GM12878 (cell line): Measurements from ENCODE around the gene PIM2. TPM values are rescaled to one million over a fixed set of nuclear protein-coding genes. Genes with fewer than 3 reads are reported as not detected.

Source experiments
- ATAC-seq: fragments of 200-7000 bp; cut with Tn5 transposase; 3 replicates; pipeline ENCODE4 v1.9.1; 2020; ENCODE audit warnings: mild to moderate bottlenecking, moderate library complexity
- BruUV-seq: library from RNA; stranded (reverse); fragments of 400-500 nt; replicated peaks from 2 replicates; lab custom pipeline; 2021; lab: Mats Ljungman, UMichigan
- CTCF ChIA-PET: fragments of 300-600 bp; sonication (Branson Sonifier 250); formaldehyde crosslinking; extraction: SDS; loops from one replicate; lab custom pipeline; 2021; ENCODE audit warnings: inconsistent platforms; lab: Yijun Ruan, JAX
- POLR2A ChIA-PET: fragments of 350-600 bp; formaldehyde crosslinking; extraction: SDS; loops from one replicate; lab custom pipeline; 2021; ENCODE audit warnings: inconsistent platforms; lab: Charles Lee
- RAD21 ChIA-PET: fragments of 300-600 bp; sonication (Branson Sonifier 250); formaldehyde crosslinking; loops from one replicate; lab custom pipeline; 2023; ENCODE audit warnings: antibody characterized with exemption; ENCODE audit not compliant: unreplicated experiment; lab: Charles Lee
- SMC1A ChIA-PET: fragments of 300-600 bp; sonication (Branson Sonifier 250); formaldehyde crosslinking; loops from one replicate; lab custom pipeline; 2023; ENCODE audit not compliant: unreplicated experiment, uncharacterized antibody; lab: Charles Lee
- DNase-seq: peaks from one replicate; pipeline ENCODE4 v3.0.0-alpha.2; 2011; ENCODE audit warnings: low read depth, low spot score
- FAIRE-seq: peaks from 3 replicates; lab custom pipeline; 2011; peaks lifted over from hg19 to GRCh38; lab: Jason Lieb, UNC
- H2AFZ ChIP-seq: 2 replicates; pipeline ENCODE4 v1.6.0; 2011; ENCODE audit warnings: low read depth, low read length, control low read depth; ENCODE audit not compliant: control insufficient read depth
- H3K27ac ChIP-seq: 2 replicates; pipeline ENCODE4 v1.5.1; 2011; ENCODE audit warnings: control low read depth; ENCODE audit not compliant: control insufficient read depth, insufficient read depth
- H3K27me3 ChIP-seq, 2 experiments: replicated peaks in 1 of 2; 2 replicates each; pipeline versions ENCODE4 v1.6.0 to v1.6.1; 2011; ENCODE audit warnings: low read length in 1 of 2; ENCODE audit not compliant: control insufficient read depth in 2 of 2, insufficient read depth in 2 of 2
- H3K36me3 ChIP-seq, 2 experiments: 2 replicates each; pipeline ENCODE4 v1.5.1; 2011; ENCODE audit warnings: low read length in 1 of 2; ENCODE audit not compliant: control insufficient read depth in 2 of 2, insufficient read depth in 2 of 2
- H3K4me1 ChIP-seq: 2 replicates; pipeline ENCODE4 v1.6.1; 2011; ENCODE audit warnings: mild to moderate bottlenecking, low read length, moderate library complexity, mixed read lengths; ENCODE audit not compliant: control insufficient read depth, insufficient read depth
- H3K4me2 ChIP-seq: 2 replicates; pipeline ENCODE4 v1.6.0; 2011; ENCODE audit warnings: control low read depth; ENCODE audit not compliant: control insufficient read depth, insufficient read depth
- H3K4me3 ChIP-seq: fragments of 200-600 bp; sonication (generic); 2 replicates; pipeline ENCODE4 v1.5.1; 2016
- H3K79me2 ChIP-seq: 2 replicates; pipeline ENCODE4 v1.6.0; 2011; ENCODE audit warnings: low read length; ENCODE audit not compliant: control insufficient read depth, insufficient read depth
- H3K9ac ChIP-seq: 2 replicates; pipeline ENCODE4 v1.8.0; 2011; ENCODE audit warnings: low read length, control low read depth, mixed read lengths; ENCODE audit not compliant: control insufficient read depth, insufficient read depth
- H3K9me3 ChIP-seq: replicated peaks from 3 replicates; pipeline ENCODE4 v1.5.1; 2011; ENCODE audit warnings: mild to moderate bottlenecking, low read length; ENCODE audit not compliant: control insufficient read depth, insufficient read depth
- H4K20me1 ChIP-seq: 2 replicates; pipeline ENCODE4 v1.6.0; 2011; ENCODE audit not compliant: control insufficient read depth, insufficient read depth
- EZH2 ChIP-seq: IDR thresholded peaks from 2 replicates; pipeline ENCODE4 v1.6.1; 2012; ENCODE audit warnings: low read depth, mild to moderate bottlenecking, control low read depth, inconsistent platforms, low read length, borderline replicate concordance; ENCODE audit not compliant: control insufficient read depth
- HDAC6 ChIP-seq: fragments of 200-600 bp; sonication (generic); IDR thresholded peaks from one replicate; pipeline ENCODE4 v1.8.0; 2017; ENCODE audit warnings: antibody characterized with exemption; ENCODE audit not compliant: unreplicated experiment
- MXI1 ChIP-seq: fragments of 150-350 bp; IDR thresholded peaks from 2 replicates; pipeline ENCODE4 v1.6.1; 2011; ENCODE audit warnings: low read depth, mild to moderate bottlenecking, inconsistent platforms, low read length, improper control_type of control experiment
- TARDBP ChIP-seq: IDR thresholded peaks from 2 replicates; pipeline ENCODE4 v1.6.1; 2016; ENCODE audit warnings: borderline replicate concordance
- ZNF622 ChIP-seq: fragments of 450-650 bp; IDR thresholded peaks from 2 replicates; pipeline ENCODE4 v1.6.1; 2017; ENCODE audit warnings: mild to moderate bottlenecking, inconsistent platforms
- WGBS: methylation state at CpG from one replicate; pipeline ENCODE4 v1.1.6; 2016; ENCODE audit warnings: low lambda C conversion rate; ENCODE audit not compliant: insufficient replicate concordance, insufficient coverage; ENCODE audit errors: missing lambda C conversion rate; 5-methylcytosine and 5-hydroxymethylcytosine counted together
- in situ Hi-C: fragments of 300-500 bp; cut with MboI; formaldehyde crosslinking; loops from 9 replicates; pipeline ENCODE4 v1.14.3; 2018; ENCODE audit warnings: mixed read lengths
- intact Hi-C: fragments of 100-400 bp; cut with micrococcal nuclease; formaldehyde crosslinking; loops from one replicate; pipeline ENCODE4 v1.14.2; 2022; ENCODE audit not compliant: unreplicated experiment
- polyA plus RNA-seq, 11 experiments: library from polyadenylated mRNA; depleted of rRNA in 4 of 11; unstranded in 6 of 11; stranded (reverse) in 5 of 11; fragments of >200 nt; fragmentation: Nextera tagmentation in 4 of 11; fragmentation: Illumina TruSeq in 1 of 11; extraction: Ambion mirVana in 4 of 11; extraction: Trizol in 1 of 11; gene quantifications; 1 replicate in 1 of 11; 2 replicates in 10 of 11; pipeline versions ENCODE4 v1.2.1 to v1.2.3, GENCODE V29; 2011 to 2016; ENCODE audit warnings: inconsistent platforms in 2 of 11, missing spikeins in 2 of 11, low read depth in 1 of 11
- total RNA-seq, 4 experiments: library from RNA; depleted of rRNA in 3 of 4; stranded (reverse); fragments of >200 nt in 3 of 4; fragmentation: Illumina TruSeq in 1 of 4; extraction: Trizol in 1 of 4; gene quantifications; 2 replicates each; pipeline versions ENCODE4 v1.2.1 to v1.2.3, GENCODE V29; 2013 to 2021
- TF ChIP-seq, protein P1 (sequence below), 3 experiments: IDR thresholded peaks in 2 of 3; conservative IDR thresholded peaks in 1 of 3; 2 replicates each; pipeline ENCODE4 v1.5.1; 2011; ENCODE audit warnings: low read depth in 3 of 3, low read length in 3 of 3, mild to moderate bottlenecking in 3 of 3, control low read depth in 2 of 3, moderate library complexity in 2 of 3, inconsistent platforms in 1 of 3, mixed read lengths in 1 of 3; ENCODE audit not compliant: control insufficient read depth in 2 of 3, insufficient read depth in 1 of 3; ENCODE audit errors: extremely low read depth in 1 of 3
- TF ChIP-seq, protein P2 (sequence below): fragments of 450-650 bp; IDR thresholded peaks from 2 replicates; pipeline ENCODE4 v1.6.1; 2018; ENCODE audit warnings: borderline replicate concordance, mild to moderate bottlenecking; ENCODE audit not compliant: partially characterized antibody
- TF ChIP-seq, protein P3 (sequence below): fragments of 150-350 bp; IDR thresholded peaks from 2 replicates; pipeline ENCODE4 v1.6.1; 2014; ENCODE audit warnings: mild to moderate bottlenecking, low read depth, low read length
- TF ChIP-seq, protein P4 (sequence below): fragments of 450-650 bp; IDR thresholded peaks from 2 replicates; pipeline ENCODE4 v1.6.1; 2016; ENCODE audit warnings: mild to moderate bottlenecking, moderate library complexity, borderline replicate concordance

PIM2 gene
- total and polyA plus RNA-seq, 10 of the 15 experiments (the other 5 are each of a cell fraction or from before 2014, with no cell fraction given), result 19.2 to 96.8 (median 32.3) TPM

DNA sequence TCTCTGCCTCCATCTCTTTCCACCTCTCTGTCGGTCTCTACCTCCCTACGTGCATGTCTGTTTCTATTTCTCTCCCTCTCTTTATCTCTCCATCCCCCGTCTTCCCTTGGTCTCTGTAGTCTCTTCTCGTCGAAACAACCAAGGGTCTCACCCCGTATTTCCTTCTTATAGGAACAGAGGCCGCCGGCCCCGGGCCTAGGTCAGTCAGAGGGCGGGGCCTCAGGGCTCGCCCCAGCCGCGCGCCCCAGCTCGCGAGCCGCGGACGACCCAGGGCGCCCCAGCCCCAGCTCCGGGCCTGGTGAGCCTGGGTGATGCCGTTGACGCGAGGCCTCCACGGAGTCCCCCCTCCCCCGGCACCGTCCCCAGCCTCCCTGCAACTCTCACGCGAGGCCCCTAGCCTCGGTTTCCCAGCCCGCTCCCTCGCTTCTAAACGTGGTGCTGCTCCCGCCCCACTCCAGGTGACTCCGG, 27.9 kb downstream of the PIM2 start:
- TF ChIP-seq, protein P1, sequence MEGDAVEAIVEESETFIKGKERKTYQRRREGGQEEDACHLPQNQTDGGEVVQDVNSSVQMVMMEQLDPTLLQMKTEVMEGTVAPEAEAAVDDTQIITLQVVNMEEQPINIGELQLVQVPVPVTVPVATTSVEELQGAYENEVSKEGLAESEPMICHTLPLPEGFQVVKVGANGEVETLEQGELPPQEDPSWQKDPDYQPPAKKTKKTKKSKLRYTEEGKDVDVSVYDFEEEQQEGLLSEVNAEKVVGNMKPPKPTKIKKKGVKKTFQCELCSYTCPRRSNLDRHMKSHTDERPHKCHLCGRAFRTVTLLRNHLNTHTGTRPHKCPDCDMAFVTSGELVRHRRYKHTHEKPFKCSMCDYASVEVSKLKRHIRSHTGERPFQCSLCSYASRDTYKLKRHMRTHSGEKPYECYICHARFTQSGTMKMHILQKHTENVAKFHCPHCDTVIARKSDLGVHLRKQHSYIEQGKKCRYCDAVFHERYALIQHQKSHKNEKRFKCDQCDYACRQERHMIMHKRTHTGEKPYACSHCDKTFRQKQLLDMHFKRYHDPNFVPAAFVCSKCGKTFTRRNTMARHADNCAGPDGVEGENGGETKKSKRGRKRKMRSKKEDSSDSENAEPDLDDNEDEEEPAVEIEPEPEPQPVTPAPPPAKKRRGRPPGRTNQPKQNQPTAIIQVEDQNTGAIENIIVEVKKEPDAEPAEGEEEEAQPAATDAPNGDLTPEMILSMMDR (IDR thresholded peaks at IDR 0.05 in 2 of 3, conservative IDR thresholded peaks at IDR 0.05 in 1 of 3; ENCODE audit: control insufficient read depth in 2 of 3, extremely low read depth in 1 of 3, insufficient read depth in 1 of 3, low read depth in 3 of 3, low read length in 3 of 3), result no peak
- TF ChIP-seq, protein P2, sequence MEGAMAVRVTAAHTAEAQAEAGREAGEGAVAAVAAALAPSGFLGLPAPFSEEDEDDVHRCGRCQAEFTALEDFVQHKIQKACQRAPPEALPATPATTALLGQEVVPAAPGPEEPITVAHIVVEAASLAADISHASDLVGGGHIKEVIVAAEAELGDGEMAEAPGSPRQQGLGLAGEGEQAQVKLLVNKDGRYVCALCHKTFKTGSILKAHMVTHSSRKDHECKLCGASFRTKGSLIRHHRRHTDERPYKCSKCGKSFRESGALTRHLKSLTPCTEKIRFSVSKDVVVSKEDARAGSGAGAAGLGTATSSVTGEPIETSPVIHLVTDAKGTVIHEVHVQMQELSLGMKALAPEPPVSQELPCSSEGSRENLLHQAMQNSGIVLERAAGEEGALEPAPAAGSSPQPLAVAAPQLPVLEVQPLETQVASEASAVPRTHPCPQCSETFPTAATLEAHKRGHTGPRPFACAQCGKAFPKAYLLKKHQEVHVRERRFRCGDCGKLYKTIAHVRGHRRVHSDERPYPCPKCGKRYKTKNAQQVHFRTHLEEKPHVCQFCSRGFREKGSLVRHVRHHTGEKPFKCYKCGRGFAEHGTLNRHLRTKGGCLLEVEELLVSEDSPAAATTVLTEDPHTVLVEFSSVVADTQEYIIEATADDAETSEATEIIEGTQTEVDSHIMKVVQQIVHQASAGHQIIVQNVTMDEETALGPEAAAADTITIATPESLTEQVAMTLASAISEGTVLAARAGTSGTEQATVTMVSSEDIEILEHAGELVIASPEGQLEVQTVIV, result no peak
- TF ChIP-seq, protein P3, sequence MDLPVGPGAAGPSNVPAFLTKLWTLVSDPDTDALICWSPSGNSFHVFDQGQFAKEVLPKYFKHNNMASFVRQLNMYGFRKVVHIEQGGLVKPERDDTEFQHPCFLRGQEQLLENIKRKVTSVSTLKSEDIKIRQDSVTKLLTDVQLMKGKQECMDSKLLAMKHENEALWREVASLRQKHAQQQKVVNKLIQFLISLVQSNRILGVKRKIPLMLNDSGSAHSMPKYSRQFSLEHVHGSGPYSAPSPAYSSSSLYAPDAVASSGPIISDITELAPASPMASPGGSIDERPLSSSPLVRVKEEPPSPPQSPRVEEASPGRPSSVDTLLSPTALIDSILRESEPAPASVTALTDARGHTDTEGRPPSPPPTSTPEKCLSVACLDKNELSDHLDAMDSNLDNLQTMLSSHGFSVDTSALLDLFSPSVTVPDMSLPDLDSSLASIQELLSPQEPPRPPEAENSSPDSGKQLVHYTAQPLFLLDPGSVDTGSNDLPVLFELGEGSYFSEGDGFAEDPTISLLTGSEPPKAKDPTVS, result no peak
- TF ChIP-seq, protein P4, sequence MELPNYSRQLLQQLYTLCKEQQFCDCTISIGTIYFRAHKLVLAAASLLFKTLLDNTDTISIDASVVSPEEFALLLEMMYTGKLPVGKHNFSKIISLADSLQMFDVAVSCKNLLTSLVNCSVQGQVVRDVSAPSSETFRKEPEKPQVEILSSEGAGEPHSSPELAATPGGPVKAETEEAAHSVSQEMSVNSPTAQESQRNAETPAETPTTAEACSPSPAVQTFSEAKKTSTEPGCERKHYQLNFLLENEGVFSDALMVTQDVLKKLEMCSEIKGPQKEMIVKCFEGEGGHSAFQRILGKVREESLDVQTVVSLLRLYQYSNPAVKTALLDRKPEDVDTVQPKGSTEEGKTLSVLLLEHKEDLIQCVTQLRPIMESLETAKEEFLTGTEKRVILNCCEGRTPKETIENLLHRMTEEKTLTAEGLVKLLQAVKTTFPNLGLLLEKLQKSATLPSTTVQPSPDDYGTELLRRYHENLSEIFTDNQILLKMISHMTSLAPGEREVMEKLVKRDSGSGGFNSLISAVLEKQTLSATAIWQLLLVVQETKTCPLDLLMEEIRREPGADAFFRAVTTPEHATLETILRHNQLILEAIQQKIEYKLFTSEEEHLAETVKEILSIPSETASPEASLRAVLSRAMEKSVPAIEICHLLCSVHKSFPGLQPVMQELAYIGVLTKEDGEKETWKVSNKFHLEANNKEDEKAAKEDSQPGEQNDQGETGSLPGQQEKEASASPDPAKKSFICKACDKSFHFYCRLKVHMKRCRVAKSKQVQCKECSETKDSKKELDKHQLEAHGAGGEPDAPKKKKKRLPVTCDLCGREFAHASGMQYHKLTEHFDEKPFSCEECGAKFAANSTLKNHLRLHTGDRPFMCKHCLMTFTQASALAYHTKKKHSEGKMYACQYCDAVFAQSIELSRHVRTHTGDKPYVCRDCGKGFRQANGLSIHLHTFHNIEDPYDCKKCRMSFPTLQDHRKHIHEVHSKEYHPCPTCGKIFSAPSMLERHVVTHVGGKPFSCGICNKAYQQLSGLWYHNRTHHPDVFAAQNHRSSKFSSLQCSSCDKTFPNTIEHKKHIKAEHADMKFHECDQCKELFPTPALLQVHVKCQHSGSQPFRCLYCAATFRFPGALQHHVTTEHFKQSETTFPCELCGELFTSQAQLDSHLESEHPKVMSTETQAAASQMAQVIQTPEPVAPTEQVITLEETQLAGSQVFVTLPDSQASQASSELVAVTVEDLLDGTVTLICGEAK, result no peak
- no peak for TF ChIP-seq EZH2
- no peak for TF ChIP-seq TARDBP
- no peak for TF ChIP-seq ZNF622
- TF ChIP-seq MXI1, result no peak
- TF ChIP-seq HDAC6, result no peak
- TF ChIP-seq, all 136 proteins: peak for 0
- H4K20me1 ChIP-seq, result no peaks in the 10 kb centered on the region
- H3K79me2 ChIP-seq, result no peaks in the 10 kb centered on the region
- intact Hi-C loops, result loop anchor here (5.0 to 10.0 kb wide), 2 partner anchors 244 to 416 kb away; partner anchors contain the start of genes FTSJ1 and SLC38A5
- H3K9ac ChIP-seq, result no peak overlapping the region
- ChIA-PET RAD21 (interaction anchor here (1.0 to 1.2 kb wide), 2 partner anchors 16 to 55 kb away, joined by 3 to 6 read pairs; no protein-coding TSS in a partner anchor), SMC1A (interaction anchor here (1.1 to 1.3 kb wide), 3 partner anchors 47 to 239 kb away, joined by 4 to 6 read pairs (median 4); no protein-coding TSS in a partner anchor), POLR2A (interaction anchor here (1.2 to 1.3 kb wide), 2 partner anchors 56 to 62 kb away, joined by 3 to 4 read pairs; no protein-coding TSS in a partner anchor), CTCF (interaction anchor here (0.8 to 2.1 kb wide), 5 partner anchors 25 to 243 kb away, joined by 3 to 8 read pairs (median 5); partner anchors contain the start of gene TFE3)
- FAIRE-seq (no peak), DNase-seq (no peak), ATAC-seq (peak; percentile 57)
- H3K4me3 ChIP-seq, result peak overlapping the region; percentile 67; the same call in 1 of the 2 replicates
- no peaks in the 10 kb centered on the region for H3K27me3 ChIP-seq
- 57% methylated on average over 23 of the region's 35 CpGs for WGBS
- peak overlapping the region; percentile 23 for H2AFZ ChIP-seq
- H3K4me2 ChIP-seq, result peak overlapping the region; percentile 69; the same call in 1 of the 2 replicates
- H3K9me3 ChIP-seq, result no peaks in the 10 kb centered on the region; the same call in 2 of the 3 replicates
- H3K27ac ChIP-seq, result no peak overlapping the region
- BruUV-seq, result no TSS peak
- no peaks in the 10 kb centered on the region for H3K36me3 ChIP-seq
- no peaks in the 10 kb centered on the region for H3K4me1 ChIP-seq
- in situ Hi-C loops, result no loop called here
